GM23338 (cell line): ENCODE results near the gene WFS1.

Experiments used
- CTCF ChIP-seq, 2 experiments: fragments of 200-600 bp in 1 of 2; sonication (generic) in 1 of 2; conservative IDR thresholded peaks; 2 replicates each; pipeline versions ENCODE4 v1.5.1 to v1.6.1; 2016 to 2017; ENCODE audit warnings: antibody characterized with exemption in 2 of 2, low read depth in 2 of 2, mild to moderate bottlenecking in 2 of 2, moderate library complexity in 1 of 2
- EZH2phosphoT487 ChIP-seq: fragments of 200-600 bp; sonication (generic); IDR thresholded peaks from one replicate; pipeline ENCODE4 v1.8.1; 2018; ENCODE audit warnings: antibody characterized with exemption; ENCODE audit not compliant: unreplicated experiment
- NANOG ChIP-seq: IDR thresholded peaks from 2 replicates; pipeline ENCODE4 v1.6.1; 2016; ENCODE audit warnings: antibody characterized with exemption, borderline replicate concordance
- POLR2AphosphoS5 ChIP-seq: IDR thresholded peaks from 2 replicates; pipeline ENCODE4 v1.6.1; 2016; ENCODE audit warnings: antibody characterized with exemption, low read depth

GRCh38 chr4:6345096-6345830 is 75.6 kb downstream of the WFS1 start:
- TF ChIP-seq CTCF (conservative IDR thresholded peaks at IDR 0.05; ENCODE audit: low read depth in 2 of 2) (no peak), POLR2AphosphoS5 (no peak), NANOG (no peak), EZH2phosphoT487 (no peak)
